MV-4-11 (cell line): ENCODE data around the gene GTF2H3.
"Not testable (repeated sequence)": the region's sequence is repeated elsewhere in the genome, so short reads cannot be mapped to it uniquely, and the experiment has no call there.

Source experiments
- DNase-seq: peaks from one replicate; lab custom pipeline; 2025; lab: John Stamatoyannopoulos, UW

The GTF2H3 gene

GRCh38 chr12:123633379-123634141 lies at the start of gene GTF2H3, which contains the start of gene EIF2B1:
Gene GTF2H3, plus strand, starts transcription at chr12:123633829. Its CDS starts 31 bp downstream, at chr12:123633860.
Gene EIF2B1, minus strand, starts transcription at chr12:123633686. Its CDS starts 129 bp downstream, at chr12:123633557.
- peak; percentile 96 for DNase-seq

GRCh38 chr12:123591702-123592481 lies 41.7 kb upstream of the GTF2H3 start:
- no peak for DNase-seq

DNA sequence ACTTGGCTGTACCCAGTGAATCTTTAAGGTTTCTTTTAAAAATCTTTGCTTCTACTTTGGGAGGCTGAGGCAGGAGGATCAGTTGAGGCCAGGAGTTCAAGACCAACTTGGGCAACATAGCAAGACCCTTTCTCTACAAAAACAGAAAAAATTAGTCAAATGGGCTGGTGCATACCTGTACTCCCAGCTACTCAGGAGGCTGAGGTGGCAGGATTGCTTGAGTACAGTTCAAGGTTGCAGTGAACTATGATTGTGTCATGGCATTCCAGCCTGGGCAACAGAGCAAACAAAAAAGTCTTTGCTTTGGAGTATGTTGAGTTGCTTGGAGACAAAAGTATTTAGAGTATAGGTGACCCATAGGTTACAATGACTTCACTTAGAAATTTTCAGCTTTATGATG lies 37.9 kb upstream of the GTF2H3 start:
- DNase-seq = no peak

- no peak for DNase-seq
These were observed 36.5 kb upstream of the GTF2H3 start for GRCh38 chr12:123597100-123597499.

GRCh38 chr12:123598522-123598921 lies 35.1 kb upstream of the GTF2H3 start:
- no peak for DNase-seq

DNA sequence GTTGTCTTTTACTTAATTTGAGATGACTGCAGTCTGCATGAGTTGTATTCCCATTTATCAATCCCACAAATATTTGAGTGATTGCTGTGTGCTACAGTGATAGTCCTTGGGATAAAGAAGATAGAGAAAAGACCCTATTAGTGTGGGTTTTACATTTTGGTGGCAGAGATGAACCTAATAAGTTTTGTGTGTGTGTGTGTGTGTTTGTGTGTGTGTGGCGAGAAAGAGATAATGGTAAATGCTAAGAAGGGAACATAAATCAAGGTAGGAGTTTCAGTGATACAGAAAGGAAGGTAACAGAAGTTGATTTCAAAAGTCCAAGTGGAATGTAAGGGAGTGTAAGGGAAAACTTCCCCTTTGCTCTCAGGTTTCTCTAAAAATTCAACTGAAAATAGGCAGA lies 34.3 kb upstream of the GTF2H3 start:
- DNase-seq = no peak

DNA sequence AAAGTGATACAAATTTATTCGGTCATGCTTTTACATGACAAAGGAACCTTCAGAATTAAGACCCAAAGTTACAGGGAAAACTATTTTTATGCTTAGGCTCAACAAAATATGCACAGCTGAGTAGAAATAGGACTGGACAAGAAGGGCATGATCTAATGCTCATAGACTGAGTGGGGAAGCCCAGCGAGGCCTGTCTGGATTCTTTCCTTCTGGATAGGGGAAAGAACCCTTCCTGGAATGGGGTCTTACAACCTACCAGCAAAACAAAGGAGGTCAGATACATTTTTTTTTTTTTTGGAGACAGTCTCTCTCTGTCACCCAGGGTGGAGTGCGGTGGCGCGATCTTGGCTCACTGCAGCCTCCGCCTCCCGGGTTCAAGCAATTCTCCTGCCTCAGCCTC lies 33.9 kb upstream of the GTF2H3 start:
- DNase-seq = no peak

DNA sequence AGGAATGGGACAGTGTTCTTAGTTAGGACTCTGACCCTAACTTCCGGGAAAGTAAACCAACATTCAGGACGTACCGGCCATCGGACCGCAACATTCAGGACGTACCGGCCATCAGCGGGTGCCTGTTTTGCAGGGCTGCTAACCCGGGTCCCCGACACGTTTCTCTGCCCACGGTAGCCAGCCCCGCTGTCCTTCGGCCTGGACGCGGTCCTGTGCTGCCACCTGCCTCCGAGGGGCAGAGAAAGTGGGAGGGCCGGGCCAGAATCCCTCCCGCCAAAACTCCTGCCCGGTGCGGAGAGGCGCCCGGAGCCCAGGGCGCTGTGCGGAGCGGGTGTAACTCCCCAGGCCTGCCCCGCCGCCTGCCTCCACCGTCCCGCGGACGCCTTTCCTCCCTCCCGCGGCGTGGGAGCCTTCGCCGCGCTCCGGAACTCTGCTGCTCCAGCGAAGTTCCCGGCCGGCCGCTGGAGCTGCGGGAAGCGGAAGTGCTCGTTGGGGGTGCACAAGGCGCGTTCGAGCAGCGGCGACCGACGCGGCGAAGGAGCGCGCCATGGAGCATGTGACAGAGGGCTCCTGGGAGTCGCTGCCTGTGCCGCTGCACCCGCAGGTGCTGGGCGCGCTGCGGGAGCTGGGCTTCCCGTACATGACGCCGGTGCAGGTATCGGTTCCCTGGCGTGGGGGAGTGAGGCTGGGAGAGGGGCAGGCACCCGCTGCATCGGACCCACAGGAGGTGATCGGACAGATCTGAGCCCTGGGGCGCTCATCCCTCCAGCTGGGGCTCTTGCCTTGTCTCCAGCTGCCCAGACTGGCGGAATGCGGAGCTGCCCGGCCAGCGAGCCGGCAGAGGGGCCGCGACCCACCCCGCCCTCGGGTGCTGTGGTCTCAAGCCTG lies 31.8 kb upstream of the GTF2H3 start, which contains the start of gene DDX55:
TSS of gene DDX55 (plus strand) at position 498 of the 888 bp plus-strand sequence. CDS start at position 548, 50 bp downstream.
- peak; percentile 78 for DNase-seq

DNA sequence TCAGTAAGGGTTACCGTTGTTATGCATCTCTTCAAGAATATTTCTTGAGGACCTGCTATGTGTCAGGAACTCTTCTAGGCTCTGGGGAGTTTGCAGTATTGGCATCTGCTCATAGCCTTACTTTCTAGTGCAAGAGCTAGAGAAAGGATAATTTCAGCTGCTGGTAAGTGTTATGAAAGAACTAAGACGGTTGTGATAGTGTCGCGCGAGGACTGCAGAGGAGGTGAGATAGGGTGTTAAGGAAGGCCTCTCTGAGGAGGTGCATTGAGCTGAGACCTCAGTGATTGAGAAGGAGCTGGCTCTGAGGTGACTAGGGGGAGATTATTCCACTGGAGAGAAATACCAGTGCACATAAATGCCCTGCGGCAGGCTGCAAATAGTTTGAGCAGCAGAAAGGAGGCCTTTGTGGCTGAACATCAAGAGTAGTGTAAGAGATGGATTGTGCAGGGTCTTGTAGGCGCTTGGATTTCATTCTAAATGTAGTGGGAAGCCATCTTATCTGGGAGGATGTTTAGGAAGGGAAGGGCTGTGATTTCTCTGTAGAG lies 30.9 kb upstream of the GTF2H3 start:
- DNase-seq = peak; percentile 44

- DNase-seq = not testable (repeated sequence)
These were observed 30.1 kb upstream of the GTF2H3 start for GRCh38 chr12:123603495-123603894.

DNA sequence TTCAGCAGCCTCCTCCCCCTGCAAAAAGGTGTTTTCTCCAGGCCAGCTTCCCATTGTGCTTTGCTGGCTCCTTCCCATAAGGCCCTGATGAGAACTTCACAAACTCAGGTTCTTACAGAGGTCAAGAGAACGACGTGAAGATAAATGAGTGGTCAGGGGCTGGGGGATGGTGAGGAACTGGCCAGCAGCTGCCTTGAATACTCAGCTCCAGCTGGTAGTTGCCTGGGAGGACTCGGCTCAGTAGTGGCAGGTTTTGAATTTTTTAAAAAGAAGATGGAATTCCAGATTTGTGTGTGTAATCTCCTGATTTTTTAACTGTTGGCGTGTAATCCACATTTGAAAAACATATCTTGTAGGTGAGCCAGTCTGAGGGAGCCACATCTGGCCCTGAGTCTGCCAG lies 25.9 kb upstream of the GTF2H3 start:
- DNase-seq = no peak

DNA sequence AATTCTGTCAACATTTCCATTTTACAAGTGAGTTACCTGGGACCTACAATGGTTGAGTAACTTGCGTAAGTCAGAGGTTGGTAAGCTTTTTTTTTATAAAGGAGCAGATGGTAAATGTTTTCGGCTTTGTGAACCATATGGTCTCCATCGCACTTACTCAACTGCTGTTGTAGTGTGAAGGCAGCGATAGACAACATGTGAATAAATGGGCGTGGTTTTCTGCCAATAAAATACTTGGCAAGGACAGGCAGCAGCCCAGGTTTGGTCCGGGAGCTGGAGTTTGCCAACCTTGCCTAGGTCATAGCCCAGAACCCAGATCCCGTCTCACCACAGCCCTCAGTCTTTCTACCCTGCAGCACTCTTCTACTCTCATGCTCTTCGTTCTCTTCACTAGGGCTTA lies 25.4 kb upstream of the GTF2H3 start:
- DNase-seq = no peak

- no peak for DNase-seq
These were observed 19.5 kb upstream of the GTF2H3 start for GRCh38 chr12:123614110-123614509.

DNA sequence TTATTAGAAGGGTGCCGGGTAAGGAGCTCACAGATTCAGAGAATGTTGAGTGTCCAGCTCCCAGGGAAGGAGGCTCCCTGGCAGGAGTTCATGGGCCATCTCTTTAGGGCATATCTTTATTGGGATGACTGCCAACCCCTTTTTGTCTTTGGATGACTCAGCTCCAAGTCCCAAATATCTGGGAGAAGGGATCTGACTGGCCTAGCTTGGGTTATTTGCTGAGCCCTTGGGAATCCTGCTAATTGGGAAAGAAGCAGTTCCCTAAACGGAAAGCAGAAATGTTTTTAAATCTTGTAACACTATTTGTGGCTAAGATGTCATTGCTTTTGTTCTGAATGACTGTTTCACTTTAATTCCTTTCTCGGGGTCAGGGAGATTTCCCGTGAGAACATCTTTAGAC lies 19.1 kb upstream of the GTF2H3 start:
- no peak for DNase-seq

GRCh38 chr12:123617144-123617543 lies 16.5 kb upstream of the GTF2H3 start:
- no peak for DNase-seq

DNA sequence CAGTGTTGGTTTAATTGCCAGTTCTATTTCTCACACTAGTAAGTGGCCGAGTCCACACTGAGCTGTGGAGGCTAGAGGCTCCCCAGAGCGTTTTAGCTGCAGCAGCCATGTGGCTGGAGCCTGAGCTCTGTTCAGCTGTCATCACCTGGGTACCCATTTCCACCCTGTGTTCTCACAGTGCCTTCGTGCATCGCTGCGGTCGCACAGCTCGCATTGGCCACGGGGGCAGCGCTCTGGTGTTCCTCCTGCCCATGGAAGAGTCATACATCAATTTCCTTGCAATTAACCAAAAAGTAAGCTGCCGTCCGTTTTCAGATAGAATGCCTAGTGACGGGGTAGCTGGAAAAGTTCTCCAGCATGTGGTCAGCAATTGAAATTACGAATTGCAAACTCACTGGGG lies 16.0 kb upstream of the GTF2H3 start:
- no peak for DNase-seq

- no peak for DNase-seq
These were observed 12.5 kb upstream of the GTF2H3 start for GRCh38 chr12:123621101-123621500.

DNA sequence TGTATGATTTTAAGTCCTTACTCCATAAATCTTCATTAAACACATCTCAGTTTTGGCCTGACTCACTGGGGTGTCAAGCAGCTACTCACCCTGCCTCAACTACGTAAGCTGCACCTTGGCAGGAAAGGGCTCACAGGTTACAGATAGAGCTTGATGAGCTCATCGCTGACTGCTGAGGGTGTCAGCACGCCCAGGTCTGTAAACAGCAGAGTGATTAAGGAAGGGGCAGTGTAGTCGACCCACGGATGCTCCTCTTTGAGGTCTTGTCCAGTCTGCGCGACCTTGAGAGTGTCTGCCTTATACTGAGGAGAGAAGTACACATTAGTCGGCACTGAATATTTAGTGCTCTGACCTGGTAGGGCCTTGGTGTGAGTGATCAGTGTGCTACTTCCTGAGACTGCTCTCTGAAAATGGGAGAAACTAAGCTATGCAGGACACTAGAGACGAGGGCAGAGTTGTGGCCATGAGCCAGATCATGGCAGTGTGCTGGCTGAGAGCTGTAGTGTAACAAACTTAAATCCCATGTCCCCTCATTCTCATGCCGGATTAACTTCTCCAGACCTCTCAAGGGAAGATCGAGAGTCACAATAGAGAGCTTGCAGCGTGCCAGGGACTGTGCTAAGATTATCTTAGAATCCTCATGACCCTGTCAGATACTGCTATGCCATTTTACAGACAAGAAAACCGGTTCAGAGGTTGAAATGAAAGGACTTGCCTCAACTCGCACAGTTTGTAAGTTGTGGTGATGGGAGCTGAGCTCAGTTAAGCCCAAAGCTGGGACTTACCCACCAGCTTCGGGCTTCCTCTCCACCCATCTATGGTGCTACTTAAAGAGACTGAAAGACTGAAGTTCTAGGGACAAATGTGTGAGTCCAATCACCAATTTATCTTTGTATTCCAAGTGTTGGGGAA lies 11.8 kb upstream of the GTF2H3 start:
- no peak for DNase-seq

GRCh38 chr12:123634142-123634561 lies 523 bp downstream of the GTF2H3 start:
- no peak for DNase-seq

DNA sequence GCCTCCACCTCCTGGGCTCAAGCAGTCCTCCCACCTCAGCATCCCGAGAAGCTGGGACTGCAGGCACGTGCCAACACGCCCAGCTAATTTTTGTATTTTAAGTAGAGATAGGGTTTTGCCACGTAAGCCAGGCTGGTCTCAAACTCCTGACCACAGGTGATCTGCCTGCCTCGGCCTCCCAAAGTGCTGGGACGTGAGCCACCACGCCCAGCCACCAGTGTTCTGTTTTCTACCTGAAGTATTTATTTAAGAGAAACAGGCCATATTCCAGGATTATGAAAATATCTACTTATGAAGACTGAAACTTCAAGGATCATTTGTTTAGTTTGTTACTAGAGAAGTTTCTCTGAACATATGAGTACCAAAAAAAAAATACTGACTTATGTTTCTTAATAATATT lies 10.3 kb downstream of the GTF2H3 start:
- no peak for DNase-seq

DNA sequence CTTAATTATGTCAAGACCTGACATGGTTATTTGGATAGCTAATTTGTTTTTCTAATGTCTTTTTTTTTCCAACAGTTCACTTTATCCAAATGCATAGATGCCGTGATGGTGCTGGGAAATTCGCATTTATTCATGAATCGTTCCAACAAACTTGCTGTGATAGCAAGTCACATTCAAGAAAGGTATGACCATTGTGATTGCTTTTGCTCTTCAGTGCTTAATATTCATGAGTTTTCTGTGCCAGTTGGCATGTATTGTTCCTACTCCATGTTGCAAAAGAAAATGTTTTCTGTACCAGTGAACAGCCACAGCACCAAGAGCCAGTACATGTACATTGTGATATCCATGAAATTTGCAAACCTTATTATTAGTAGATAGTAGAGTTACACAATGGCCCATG lies 11.8 kb downstream of the GTF2H3 start:
- DNase-seq = no peak
